Measurements from ENCODE around the gene PPP1CC. TPM values are rescaled to one million over a fixed set of nuclear protein-coding genes. Genes with fewer than 3 reads are reported as not detected.

Gene PPP1CC
- total and polyA plus RNA-seq, 2 of the 4 experiments (the other 2 are of a cell fraction): 71.0 to 126 TPM

- Histone ChIP-seq H4K20me1 (ENCODE audit: insufficient read depth, low read length) (no peaks in the 10 kb centered on the region), H4K5ac (ENCODE audit: low read depth, low read length) (no peak overlapping the region), H2AFZ (replicated peaks; ENCODE audit: low read length, poor library complexity) (no peak overlapping the region), H3K56ac (ENCODE audit: extremely low read depth, insufficient read depth, low read length) (no peak overlapping the region), H3K9me1 (ENCODE audit: insufficient read depth, low read length) (no peaks in the 10 kb centered on the region), H3K9ac (ENCODE audit: low read depth, low read length) (no peak overlapping the region), H2BK15ac (ENCODE audit: low read depth, low read length) (no peak overlapping the region), H3K18ac (ENCODE audit: low read depth, low read length) (no peak overlapping the region), H3K4me2 (ENCODE audit: low read depth, low read length) (no peak overlapping the region), H2BK5ac (ENCODE audit: low read depth, low read length, poor library complexity, severe bottlenecking) (no peak overlapping the region), H3K36me3 (ENCODE audit: control insufficient read depth, insufficient read depth, low read length) (no peaks in the 10 kb centered on the region), H2BK120ac (ENCODE audit: low read depth, low read length) (no peak overlapping the region), H3K23ac (ENCODE audit: low read depth, low read length) (no peak overlapping the region), H4K8ac (ENCODE audit: low read depth in 2 of 2, low read length in 2 of 2) (no peak overlapping the region), H2AK9ac (replicated peaks; ENCODE audit: low read depth, low read length, poor library complexity) (no peak overlapping the region), H2BK20ac (ENCODE audit: low read depth, low read length) (no peak overlapping the region), H3K27me3 (ENCODE audit: control insufficient read depth, insufficient read depth, low read length) (peaks cover 2% of the 10 kb centered on the region; the same call in 1 of the 2 replicates), H3K4me3 (ENCODE audit: insufficient read depth, low read depth, low read length) (no peak overlapping the region), H3K14ac (replicated peaks; ENCODE audit: low read depth, low read length) (no peak overlapping the region), H3K4me1 (ENCODE audit: control insufficient read depth, insufficient read depth, low read length) (no peaks in the 10 kb centered on the region; the same call in 1 of the 2 replicates), H3K79me1 (ENCODE audit: low read depth in 1 of 2, low read length in 2 of 2) (no peaks in the 10 kb centered on the region), H3K4ac (ENCODE audit: low read depth, low read length) (no peak overlapping the region), H4K91ac (ENCODE audit: insufficient read depth, low read depth, low read length) (no peak overlapping the region), H3K27ac (ENCODE audit: insufficient read depth, low read length) (no peak overlapping the region), H3K9me3 (ENCODE audit: control insufficient read depth, insufficient read depth, low read length) (no peaks in the 10 kb centered on the region), H2AK5ac (ENCODE audit: low read depth, low read length) (no peak overlapping the region)
- DNase-seq (no peak), ATAC-seq (ENCODE audit: low read depth) (no peak)
- TF ChIP-seq MAFK (IDR thresholded peaks at IDR 0.05; ENCODE audit: low read depth, low read length) (no peak), RFX5 (IDR thresholded peaks at IDR 0.05; ENCODE audit: low read depth, low read length) (no peak), FOS (IDR thresholded peaks at IDR 0.05; ENCODE audit: low read depth, low read length) (no peak), MXI1 (IDR thresholded peaks at IDR 0.05; ENCODE audit: borderline replicate concordance, low read depth, low read length) (no peak), MAZ (IDR thresholded peaks at IDR 0.05; ENCODE audit: borderline replicate concordance, low read depth, low read length) (no peak), SMC3 (IDR thresholded peaks at IDR 0.05; ENCODE audit: low read depth, low read length) (no peak), RAD21 (IDR thresholded peaks at IDR 0.05; ENCODE audit: low read length) (no peak), POLR2A (IDR thresholded peaks at IDR 0.05; ENCODE audit: low read depth, low read length) (no peak), RCOR1 (IDR thresholded peaks at IDR 0.05; ENCODE audit: insufficient replicate concordance, low read length) (no peak), USF2 (IDR thresholded peaks at IDR 0.05; ENCODE audit: low read depth, low read length) (no peak), CEBPB (IDR thresholded peaks at IDR 0.05; ENCODE audit: low read depth, low read length) (no peak), ELK1 (IDR thresholded peaks at IDR 0.05; ENCODE audit: borderline replicate concordance, low read depth, low read length) (no peak), CTCF (conservative IDR thresholded peaks at IDR 0.05; ENCODE audit: low read depth, low read length) (no peak), BHLHE40 (IDR thresholded peaks at IDR 0.05; ENCODE audit: low read depth, low read length) (no peak), CHD1 (IDR thresholded peaks at IDR 0.05; ENCODE audit: low read depth, low read length) (no peak), NFE2L2 (IDR thresholded peaks at IDR 0.05; ENCODE audit: low read depth, low read length) (no peak)
- BruUV-seq (replicated peaks): no TSS peak
- dilution Hi-C loops (cut with HindIII; ENCODE audit: low sequenced_read_pairs, unreplicated experiment): no loop called here
- in situ Hi-C loops (cut with MboI; ENCODE audit: low sequenced_read_pairs): no loop called here
- 57% methylated on average over 1 of the region's 2 CpGs; no CpG with 5 or more reads in 1 of the 2 experiments for WGBS, 2 experiments (ENCODE audit: extremely low coverage in 2 of 2, insufficient read length in 1 of 2)
- POLR2A ChIA-PET (ENCODE audit: unreplicated experiment): no interaction called here
- intact Hi-C loops (cut with micrococcal nuclease): no loop called here
- CTCF ChIA-PET: no interaction called here
Observed at GRCh38 chr12:110697236-110697635, 45.5 kb downstream of the PPP1CC start.
